SKM-1 treated with dmso at 0.1 percent for 144 hours (cell line): ENCODE data around the gene POPDC3.

ENCODE experiments used
- DNase-seq: peaks from one replicate; lab custom pipeline; 2025; ENCODE audit not compliant: unreplicated experiment; lab: John Stamatoyannopoulos, UW

POPDC3 gene

GRCh38 chr6:105153676-105154075, 26.1 kb downstream of the POPDC3 start:
- no peak for DNase-seq

- DNase-seq: no peak
Observed at GRCh38 chr6:105152880-105153279, 26.9 kb downstream of the POPDC3 start.

GRCh38 chr6:105151644-105152043, 28.2 kb downstream of the POPDC3 start:
- DNase-seq: no peak

GRCh38 chr6:105138141-105138540, 41.7 kb downstream of the POPDC3 start:
- DNase-seq: no peak

GRCh38 chr6:105137388-105137787, 42.4 kb downstream of the POPDC3 start:
- DNase-seq: no peak

GRCh38 chr6:105136431-105137350, 43.1 kb downstream of the POPDC3 start:
- DNase-seq: peak; percentile 76

DNA sequence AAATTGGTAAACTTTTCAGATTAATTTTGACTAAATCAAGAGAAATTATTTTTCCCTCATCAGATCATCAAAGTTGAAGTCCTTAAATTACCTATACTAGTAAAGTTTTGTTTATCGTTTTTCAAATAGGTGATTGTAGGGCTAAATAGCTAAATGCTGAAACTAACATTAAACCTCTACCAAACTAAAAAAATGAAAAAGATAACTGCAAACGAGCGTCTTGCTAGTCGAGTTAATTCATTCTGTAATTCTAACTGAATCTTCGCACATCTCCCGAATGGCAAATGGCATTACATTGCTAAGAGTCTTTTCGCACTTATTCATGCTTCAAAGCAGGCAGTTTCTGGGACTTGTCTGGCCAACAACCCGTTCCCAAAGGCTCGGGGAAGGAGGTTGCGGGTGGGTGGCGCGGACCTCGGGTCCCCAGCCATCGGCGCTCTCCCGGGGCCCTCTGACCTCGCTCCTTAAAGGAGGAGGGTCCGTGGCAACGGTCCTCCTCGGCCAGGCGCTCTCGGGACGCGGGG, 43.8 kb downstream of the POPDC3 start:
- DNase-seq: no peak

DNA sequence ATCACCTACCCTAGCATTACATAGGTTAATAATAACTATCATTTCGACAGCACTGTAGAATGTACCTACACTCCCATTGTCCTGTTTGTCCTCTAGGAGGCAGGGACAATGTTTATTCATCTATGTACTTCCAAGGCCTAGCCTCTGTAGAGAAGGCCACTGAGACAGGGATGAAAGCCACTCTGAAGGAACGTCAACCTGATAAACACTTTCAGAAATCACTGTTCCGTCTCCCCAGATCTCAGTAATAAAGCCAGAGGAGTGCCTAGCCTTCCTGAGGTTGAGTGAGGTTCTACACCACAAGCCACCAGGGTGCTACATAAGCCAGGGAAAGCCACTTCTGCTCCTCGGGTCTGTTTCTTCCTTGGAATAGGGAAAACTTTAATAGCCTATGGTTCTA, 44.8 kb downstream of the POPDC3 start:
- no peak for DNase-seq

DNA sequence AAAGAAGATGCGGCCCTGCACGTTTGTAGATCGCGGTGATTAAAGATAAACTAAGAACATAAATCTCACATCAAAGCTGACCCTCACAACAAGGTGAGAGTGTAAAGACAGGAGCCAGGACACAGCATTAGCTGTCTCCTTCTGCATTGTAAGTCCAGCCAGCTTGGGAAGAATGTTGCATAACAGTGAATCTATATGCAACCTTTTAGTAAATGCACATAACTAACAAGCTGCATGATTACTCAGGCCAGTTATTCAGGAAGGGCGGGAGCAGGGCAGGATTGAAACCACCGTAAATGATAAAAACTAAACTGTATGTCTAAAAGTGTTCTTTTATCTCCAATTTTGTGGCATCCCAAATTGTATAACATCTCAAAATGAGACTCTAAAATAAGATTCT, 57.1 kb downstream of the POPDC3 start:
- no peak for DNase-seq

DNA sequence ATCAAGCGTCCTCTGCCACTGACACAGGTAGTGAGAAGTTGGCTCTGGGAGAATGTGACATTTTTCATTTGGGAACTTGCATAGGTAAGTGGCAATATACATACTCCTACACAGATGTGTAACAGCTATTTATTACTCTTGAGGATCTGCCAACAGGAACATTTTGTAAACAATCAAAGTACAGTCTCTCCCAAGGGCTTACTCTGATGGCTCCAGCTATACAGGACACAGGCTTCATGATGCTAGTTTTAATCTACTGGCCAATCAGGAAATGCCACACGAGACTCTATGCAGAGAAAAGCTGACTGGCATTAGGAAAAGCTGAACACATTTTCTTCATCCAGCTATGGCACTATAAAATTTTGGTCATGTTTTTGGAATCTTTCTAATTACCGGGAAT, 57.8 kb downstream of the POPDC3 start:
- no peak for DNase-seq

GRCh38 chr6:105120570-105120969, 59.2 kb downstream of the POPDC3 start:
- DNase-seq: no peak

DNA sequence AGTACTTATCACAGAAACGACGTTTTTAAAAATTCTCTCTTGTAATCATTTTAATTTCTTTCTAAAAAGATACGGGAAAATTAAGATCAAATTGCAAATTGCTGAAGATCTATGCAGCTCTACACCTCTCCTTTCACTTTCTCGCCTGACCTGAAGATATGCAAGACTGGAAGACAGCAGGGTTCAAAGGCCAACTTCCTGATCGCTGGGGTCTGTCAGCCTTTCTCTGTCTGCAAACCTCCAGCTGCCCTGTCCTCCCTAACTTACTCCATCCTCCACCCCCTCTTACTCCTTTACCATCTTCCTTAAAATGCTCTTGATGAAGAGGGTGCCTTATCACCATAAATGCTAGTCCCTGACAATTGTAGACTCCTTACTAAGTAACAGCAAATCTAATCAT, 63.7 kb downstream of the POPDC3 start:
- no peak for DNase-seq

- no peak for DNase-seq
Observed at GRCh38 chr6:105113422-105113821, 66.4 kb downstream of the POPDC3 start.

DNA sequence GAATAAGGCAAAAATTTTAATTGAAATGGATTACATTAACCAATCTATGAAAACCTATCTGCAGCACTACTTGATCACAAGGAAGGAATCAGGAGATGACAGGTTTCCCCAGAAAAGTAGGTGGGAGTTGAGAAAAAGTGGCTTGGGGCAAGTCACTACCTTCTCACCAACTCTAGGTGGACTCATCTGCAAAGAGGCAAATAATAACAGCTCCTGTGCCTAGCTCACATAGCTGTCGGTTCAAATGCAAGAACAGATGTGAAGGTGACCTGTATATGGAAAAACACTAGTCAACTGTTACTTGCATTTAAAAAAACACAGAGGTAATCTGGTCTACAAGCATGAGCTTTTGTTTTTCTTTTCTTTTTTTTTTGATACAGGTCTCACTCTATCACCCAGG, 67.2 kb downstream of the POPDC3 start:
- DNase-seq: no peak

- DNase-seq: no peak
Observed at GRCh38 chr6:105111871-105112270, 67.9 kb downstream of the POPDC3 start.

DNA sequence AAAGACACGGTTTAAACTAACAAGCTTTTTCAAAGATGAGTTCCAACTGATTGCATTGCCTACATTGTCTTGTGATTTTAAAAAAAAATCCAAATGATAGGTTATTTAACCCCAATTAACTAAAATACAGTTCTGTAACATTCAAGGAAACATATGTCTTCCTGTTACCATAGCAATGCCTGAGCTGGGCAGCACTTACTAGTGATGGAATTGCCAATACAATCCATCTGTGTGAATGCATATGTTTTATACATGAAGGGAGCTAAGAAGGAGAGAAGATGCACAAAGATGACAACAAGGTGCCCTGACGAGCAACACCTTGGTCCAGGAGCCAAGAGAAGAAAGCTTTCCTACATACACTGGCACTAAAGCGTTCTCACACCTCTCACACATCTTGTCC, 68.7 kb downstream of the POPDC3 start:
- no peak for DNase-seq

DNA sequence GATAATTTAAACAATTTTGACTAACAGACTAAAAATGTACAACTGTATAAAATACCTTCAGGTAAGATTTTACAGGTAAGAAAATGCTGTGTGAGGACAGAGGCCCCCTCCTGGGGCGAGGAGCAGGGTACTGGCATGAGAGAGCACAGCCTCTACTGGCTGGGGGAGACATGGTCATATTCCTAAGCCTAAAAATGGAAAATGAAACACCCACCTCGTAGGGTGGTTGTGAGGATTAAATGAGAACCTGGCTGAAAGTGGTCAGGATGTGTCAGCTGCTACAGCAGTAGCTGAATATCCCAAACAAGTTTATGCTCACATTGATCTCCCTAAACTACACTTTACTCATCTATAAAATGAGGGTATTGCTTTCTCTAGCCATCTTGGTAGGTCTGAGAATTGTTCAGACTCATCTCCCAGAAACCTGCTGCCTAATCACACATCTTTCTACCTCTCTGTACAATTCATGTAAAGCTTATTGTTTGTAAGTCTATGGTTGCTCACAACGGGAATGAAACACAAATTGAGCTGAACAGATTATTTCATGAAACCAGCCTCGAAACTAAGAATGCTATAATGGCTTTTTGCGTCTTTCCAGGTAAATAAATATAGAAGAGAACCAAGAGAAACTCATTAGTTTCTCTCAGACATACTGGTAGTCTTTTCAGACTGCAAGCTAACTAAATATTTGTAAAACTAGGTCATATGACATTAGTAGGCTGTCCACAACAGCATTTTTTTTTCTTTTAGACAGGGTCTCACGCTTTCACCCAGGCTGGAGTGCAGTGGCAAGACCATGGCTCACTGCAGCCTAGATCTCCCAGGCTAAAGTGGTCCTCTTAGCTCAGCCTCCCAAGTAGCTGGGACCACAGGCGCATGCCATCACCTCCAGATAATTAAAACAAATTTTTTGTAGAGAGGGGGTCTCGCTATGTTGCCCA, 69.6 kb downstream of the POPDC3 start:
- no peak for DNase-seq

DNA sequence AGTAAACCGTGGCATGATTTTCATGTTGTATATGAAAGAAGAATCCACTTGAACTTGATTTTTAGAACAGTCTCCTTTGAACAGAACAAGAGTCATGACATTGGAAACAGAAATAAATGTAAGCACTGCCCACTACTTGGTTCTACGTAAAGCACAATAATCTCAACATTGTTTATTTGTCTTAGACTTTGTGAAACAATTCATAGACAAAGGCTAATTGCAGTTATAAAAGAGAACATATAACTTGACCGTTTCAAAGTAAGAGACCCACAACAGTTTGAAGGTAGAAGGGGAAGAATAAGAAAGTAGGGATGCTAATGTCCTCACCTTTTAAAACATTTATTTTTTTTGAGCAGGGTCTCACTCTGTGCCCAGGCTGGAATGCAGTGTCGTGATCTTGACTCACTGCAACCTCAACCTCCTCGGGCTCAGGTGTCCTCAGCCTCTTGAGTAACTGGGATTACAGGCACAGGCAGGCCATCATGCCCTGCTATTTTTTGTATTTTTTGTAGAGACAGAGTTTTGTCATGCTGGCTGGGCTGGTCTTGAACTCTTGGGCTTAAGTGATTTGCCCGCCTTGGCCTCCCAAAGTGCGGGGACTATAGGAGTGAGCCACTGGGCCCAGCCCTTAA, 71.1 kb downstream of the POPDC3 start:
- no peak for DNase-seq
